C4-2B (cell line): ENCODE measurements around the gene SUPT4H1.

ENCODE experiments used
- ZFX ChIP-seq: fragments of 450-650 bp; IDR thresholded peaks from 2 replicates; pipeline ENCODE4 v1.6.1; 2017
- TF ChIP-seq, protein P1 (sequence below): fragments of 450-650 bp; conservative IDR thresholded peaks from 2 replicates; pipeline ENCODE4 v1.5.1; 2017; ENCODE audit warnings: mild to moderate bottlenecking

DNA sequence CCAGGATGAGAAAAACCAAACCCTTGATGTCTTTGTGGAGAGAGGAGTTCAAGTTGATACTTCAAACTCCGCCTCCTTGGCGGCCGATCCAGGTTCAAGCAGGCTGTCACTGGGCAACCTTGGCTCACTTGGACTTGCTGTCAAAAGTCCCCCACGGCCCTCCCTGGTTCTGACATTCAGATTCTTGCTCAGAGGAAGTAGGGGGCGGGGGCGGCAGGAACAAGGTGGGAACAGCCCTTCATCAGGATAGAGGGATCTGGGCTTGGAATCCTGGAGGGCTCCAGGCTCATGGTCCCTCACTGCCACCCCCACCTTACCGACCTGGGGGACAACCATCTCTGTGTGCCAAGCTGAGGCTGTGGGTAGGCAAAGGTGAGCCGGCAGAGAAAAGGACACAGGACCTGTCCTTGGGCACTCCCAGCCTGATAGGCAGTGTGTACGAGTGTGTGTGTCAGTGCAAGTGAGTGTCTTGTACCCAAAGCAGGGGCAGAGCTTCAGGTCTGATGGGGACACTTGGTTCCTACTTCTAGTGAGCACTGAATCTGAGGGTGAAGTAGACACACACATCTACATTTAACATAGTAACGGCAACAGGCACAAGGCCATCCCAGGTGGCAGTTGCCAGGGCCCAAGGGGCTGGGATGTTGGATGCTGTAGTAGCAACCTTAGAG lies 16.8 kb downstream of the SUPT4H1 start:
- TF ChIP-seq, protein P1, sequence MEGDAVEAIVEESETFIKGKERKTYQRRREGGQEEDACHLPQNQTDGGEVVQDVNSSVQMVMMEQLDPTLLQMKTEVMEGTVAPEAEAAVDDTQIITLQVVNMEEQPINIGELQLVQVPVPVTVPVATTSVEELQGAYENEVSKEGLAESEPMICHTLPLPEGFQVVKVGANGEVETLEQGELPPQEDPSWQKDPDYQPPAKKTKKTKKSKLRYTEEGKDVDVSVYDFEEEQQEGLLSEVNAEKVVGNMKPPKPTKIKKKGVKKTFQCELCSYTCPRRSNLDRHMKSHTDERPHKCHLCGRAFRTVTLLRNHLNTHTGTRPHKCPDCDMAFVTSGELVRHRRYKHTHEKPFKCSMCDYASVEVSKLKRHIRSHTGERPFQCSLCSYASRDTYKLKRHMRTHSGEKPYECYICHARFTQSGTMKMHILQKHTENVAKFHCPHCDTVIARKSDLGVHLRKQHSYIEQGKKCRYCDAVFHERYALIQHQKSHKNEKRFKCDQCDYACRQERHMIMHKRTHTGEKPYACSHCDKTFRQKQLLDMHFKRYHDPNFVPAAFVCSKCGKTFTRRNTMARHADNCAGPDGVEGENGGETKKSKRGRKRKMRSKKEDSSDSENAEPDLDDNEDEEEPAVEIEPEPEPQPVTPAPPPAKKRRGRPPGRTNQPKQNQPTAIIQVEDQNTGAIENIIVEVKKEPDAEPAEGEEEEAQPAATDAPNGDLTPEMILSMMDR, result no peak
- no peak for TF ChIP-seq ZFX
